Activated gamma-delta T cell treated with Interleukin-2 at 50 U/mL for 16 hours (primary cell): ENCODE measurements around the gene SLC9A8.

ENCODE experiments used
- DNase-seq: peaks from one replicate; pipeline ENCODE4 v3.0.0-alpha.2; 2020

SLC9A8 gene

GRCh38 chr20:49787371-49788357, 25.0 kb upstream of the SLC9A8 start:
- no peak for DNase-seq

GRCh38 chr20:49790077-49790798, 22.4 kb upstream of the SLC9A8 start:
- DNase-seq = no peak

DNA sequence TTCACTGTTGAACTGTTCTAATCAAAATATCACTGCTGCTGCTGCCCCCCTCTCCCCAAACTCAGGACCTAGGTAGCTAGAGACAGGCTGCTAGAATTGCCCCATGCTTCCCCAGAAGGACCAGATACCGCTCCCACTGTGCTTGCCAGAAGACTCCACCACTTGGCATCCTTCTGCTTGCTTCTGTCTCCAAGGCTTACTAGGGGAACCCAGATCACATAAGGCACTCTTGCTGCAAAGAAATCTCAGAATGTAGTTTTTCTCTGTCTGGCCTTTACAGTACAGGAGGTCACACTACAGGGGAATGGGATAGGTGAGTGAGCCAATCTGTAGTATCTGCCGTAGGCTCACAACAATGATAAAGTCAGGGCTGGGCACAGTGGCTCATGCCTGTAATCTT, 21.5 kb upstream of the SLC9A8 start:
- no peak for DNase-seq

GRCh38 chr20:49792006-49792405, 20.6 kb upstream of the SLC9A8 start:
- DNase-seq = no peak

GRCh38 chr20:49792611-49793010, 20.0 kb upstream of the SLC9A8 start:
- DNase-seq = no peak

- DNase-seq = no peak
Observed at GRCh38 chr20:49794336-49795134, 18.1 kb upstream of the SLC9A8 start.

DNA sequence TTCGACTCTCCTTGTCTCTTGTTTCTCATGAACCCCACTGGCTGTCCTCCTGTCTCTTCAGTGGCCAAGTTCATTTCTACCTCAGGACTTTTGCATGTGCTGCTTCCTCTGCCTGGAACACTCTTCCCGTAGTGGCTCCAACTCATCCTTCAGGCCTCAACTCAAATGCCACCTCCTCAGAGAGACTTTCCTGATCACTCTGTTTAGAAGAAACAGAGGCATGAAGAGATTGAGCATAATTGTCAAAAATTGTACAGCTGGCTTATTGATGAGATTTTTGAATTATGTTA, 17.5 kb upstream of the SLC9A8 start:
- DNase-seq = no peak

DNA sequence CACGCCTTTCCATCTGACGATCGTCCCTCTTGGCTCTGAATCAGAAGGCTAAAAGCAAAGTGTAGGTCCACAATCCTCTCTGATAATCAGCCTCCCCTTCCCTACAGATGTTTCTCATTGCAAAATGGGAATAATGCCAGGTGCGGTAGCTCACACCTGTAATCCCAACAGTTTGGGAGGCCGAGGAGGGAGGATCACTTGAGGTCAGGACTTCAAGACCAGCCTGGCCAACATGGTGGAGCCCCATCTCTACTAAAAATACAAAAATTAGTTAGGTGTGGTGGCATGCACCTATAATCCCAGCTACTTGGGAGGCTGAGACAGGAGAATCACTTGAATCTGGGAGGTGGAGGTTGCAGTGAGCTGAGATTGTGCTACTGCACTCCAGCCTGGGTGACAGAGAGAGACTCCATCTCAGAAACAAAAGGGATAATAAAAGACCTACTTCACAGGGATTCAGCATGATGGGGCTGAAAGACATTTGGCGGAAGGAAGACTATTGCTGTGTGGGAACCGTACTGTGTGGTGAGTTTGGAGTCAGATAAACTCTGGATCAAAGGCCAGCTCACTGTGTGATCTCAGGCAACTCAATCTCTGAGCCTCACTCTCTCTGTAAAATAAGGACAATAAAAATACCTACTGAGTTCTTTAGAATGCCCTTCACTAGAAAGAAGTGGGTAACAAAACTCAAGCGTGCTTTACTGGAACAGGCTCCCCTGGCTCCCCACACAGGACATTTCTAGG, 15.9 kb upstream of the SLC9A8 start:
- no peak for DNase-seq

DNA sequence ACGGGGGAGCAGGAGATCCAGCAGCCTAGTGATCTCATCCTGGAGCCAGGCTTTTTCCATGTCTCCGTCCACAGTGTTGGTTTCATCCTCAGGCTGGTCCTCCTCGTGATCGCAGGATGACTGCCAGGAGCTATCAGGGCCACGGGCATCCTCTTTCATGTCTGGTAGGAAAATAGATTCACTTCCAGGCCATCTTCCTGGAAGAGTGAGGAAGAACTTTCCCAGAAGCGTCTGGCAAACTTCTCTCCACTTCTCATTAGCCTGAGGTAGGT, 15.3 kb upstream of the SLC9A8 start:
- no peak for DNase-seq

DNA sequence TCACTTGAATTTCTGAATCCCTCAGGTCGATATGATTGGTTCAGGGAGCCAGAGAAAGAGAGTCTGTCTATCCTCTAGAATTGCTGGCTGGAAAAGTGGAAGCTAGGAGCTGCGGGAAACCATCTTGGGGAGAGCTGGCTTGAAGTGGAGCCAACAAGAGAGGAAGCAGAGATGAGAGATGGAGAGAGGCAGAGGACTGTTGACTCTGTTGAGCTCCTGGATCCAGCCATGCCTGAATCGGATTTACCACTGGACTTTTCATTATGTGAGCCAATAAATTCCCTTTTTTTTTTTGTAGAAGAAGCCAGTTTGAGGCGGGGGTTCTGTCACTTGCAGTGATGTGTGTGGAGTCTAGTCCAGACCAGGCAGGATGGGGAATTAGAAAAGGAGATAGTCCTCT, 13.9 kb upstream of the SLC9A8 start:
- no peak for DNase-seq

GRCh38 chr20:49799698-49800097, 12.9 kb upstream of the SLC9A8 start:
- no peak for DNase-seq

GRCh38 chr20:49803418-49803817, 9.2 kb upstream of the SLC9A8 start:
- DNase-seq = no peak

- DNase-seq = no peak
Observed at GRCh38 chr20:49804364-49804763, 8.3 kb upstream of the SLC9A8 start.

DNA sequence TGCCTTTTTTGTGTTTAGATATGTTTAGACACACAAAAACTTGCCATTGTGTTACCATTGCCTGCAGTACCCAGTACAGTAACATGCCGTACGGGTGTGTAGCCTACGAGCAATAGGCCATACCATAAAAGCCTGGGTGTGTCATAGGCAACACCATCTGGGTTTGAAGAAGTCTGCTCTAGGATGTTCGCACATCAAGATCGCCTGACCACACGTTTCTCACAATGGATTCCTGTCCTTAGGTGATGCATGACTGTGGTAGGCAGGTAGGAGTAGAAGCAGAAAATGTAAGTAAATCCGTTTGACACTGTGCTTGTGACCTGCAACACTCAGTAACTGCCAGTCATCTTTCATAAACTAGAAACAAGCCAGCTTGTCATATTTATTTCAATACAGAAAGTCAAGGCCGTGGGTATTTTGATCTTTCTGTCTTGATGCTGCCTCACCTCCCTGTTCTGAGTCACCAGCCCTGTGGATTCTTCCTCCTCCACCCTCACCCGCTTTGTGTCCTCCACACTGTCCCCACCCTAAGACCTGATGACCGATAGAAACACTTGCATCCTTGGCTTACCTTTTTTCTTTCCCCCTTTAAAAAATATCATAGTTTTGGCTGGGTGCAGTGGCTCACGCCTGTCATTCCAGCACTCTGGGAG, 7.3 kb upstream of the SLC9A8 start:
- peak; percentile 34 for DNase-seq

GRCh38 chr20:49808753-49809152, 3.9 kb upstream of the SLC9A8 start:
- DNase-seq = no peak

DNA sequence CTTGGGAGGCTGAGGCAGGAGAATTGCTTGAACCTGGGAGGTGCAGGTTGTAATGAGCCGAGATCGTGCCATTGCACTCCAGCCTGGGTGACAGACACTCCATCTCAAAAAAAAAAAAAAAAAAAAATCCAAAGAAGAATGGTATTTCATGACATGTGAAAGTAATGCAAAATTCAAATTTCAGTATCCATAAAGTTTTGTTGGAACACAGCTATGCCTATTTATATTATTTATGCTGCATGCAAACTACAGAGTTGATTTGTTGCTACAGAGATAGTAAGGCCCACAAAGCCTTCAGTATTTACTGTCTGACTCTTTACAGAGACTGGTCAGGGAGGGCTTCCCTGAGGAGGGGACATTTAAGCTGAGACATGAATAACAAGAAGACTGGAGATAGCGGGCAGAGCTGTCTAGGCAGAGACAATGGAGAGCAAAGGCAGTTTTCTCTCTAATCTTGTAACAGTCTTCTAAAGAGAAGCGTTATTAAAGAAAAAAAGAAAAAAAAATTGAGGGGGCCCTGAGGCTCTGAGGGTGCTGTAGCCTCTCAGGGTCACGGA, 2.7 kb upstream of the SLC9A8 start:
- no peak for DNase-seq

- no peak for DNase-seq
Observed at GRCh38 chr20:49810491-49811190, 2.0 kb upstream of the SLC9A8 start.

- DNase-seq = no peak
Observed at GRCh38 chr20:49811825-49812506, 662 bp upstream of the SLC9A8 start.

- DNase-seq = no peak
Observed at GRCh38 chr20:49813305-49813974, 812 bp downstream of the SLC9A8 start.

DNA sequence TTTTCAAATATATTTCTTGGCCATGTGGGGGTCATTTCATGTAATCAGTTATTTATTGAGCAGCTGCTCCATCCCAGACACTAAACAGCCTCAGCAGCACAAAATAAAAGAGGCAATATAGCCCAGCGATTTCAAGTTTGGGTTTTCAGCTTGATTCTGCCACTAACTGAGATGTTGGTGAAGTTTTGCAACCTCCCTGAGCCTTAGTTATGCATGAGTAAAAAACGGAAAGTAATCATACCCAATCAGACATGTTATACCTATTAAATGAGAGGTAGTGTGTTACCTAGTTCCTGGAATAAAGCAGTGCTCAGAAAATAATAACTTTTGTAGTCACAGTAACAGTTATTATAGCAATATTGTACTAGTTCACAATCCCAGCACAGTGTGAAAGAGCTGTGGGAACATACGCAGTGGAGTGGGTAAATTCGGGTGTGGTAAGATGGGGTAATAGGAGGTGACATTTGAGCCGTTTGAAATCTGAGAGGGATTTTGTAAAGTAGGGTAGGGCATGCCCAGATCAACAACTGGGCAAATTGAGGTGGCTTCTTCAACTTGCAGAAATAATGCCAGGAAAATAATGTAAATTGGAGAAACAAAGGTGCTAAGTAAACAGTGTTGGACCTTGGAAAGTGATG, 1.5 kb downstream of the SLC9A8 start:
- DNase-seq = no peak
